ENCODE data around the gene TMEM239.

GRCh38 chr20:2845607-2846006 is 29.4 kb downstream of the TMEM239 start:
- TF ChIP-seq CTCF (optimal IDR thresholded peaks at IDR 0.05 in 1 of 3, IDR thresholded peaks at IDR 0.05 in 1 of 3, conservative IDR thresholded peaks at IDR 0.05 in 1 of 3; ENCODE audit: extremely low read depth in 1 of 3, insufficient read depth in 2 of 3, low read length in 3 of 3) (no peak), EZH2 (IDR thresholded peaks at IDR 0.05; ENCODE audit: low read length) (no peak)

Data from keratinocyte (primary cell).